Measurements from ENCODE around the gene GLG1.
"Not testable (repeated sequence)": the region's sequence is repeated elsewhere in the genome, so short reads cannot be mapped to it uniquely, and the experiment has no call there.

GLG1 gene

DNA sequence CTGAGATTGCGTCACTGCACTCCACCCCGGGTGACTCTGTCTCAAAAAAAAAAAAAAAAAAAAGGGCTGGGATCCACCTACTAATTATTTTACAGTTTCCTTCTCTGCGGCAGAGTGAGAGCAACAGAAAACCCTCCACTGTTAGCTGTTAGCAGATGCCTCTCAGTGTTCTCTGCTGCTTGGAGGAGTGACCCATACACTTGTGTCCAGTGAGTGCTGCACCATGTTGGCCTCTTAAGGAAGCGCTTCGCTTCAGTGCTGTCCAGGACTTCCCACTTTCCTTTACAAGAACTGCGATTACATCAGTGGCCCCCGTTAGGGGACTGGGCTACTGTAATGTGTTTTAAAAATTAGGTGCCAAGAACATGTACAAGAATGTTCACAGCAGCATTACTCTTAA, 167.2 kb downstream of the GLG1 start:
- Mint-ChIP-seq H3K4me1 (no peaks in the 10 kb centered on the region), H3K9me3 (peaks cover 27% of the 10 kb centered on the region)

DNA sequence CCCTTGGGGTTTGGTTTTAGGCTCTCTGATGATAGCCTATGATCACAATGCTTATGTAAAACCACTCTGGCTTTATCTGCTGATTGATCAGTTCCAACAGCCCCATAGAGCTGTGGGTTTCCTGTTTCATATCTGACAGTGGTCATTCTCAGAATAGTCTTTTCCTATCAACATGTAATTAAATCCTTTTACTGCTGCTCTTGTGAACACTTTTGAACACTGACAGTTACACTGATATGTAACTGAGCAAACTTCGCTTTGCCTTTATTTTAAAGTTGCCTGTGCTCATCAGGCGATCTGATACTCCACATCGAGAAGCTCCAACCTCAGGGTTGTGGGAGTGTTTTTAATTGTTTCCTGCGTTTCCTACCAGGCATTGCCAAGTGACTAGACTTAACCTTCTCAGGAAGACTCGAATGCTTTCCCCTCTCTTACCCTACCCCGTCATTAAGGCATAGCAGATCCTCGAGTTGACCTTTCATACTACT, 168.4 kb downstream of the GLG1 start:
- Mint-ChIP-seq H3K36me3 (ENCODE audit: low read depth) (peaks cover 59% of the 10 kb centered on the region), H3K4me1 (no peaks in the 10 kb centered on the region), H3K9me3 (peaks cover 31% of the 10 kb centered on the region), H3K27me3 (ENCODE audit: low read depth, poor library complexity) (peaks cover 2% of the 10 kb centered on the region), H3K4me3 (no peak overlapping the region), H3K27ac (peak overlapping the region; percentile 94)
- DNase-seq: no peak
- TF ChIP-seq, protein P1, sequence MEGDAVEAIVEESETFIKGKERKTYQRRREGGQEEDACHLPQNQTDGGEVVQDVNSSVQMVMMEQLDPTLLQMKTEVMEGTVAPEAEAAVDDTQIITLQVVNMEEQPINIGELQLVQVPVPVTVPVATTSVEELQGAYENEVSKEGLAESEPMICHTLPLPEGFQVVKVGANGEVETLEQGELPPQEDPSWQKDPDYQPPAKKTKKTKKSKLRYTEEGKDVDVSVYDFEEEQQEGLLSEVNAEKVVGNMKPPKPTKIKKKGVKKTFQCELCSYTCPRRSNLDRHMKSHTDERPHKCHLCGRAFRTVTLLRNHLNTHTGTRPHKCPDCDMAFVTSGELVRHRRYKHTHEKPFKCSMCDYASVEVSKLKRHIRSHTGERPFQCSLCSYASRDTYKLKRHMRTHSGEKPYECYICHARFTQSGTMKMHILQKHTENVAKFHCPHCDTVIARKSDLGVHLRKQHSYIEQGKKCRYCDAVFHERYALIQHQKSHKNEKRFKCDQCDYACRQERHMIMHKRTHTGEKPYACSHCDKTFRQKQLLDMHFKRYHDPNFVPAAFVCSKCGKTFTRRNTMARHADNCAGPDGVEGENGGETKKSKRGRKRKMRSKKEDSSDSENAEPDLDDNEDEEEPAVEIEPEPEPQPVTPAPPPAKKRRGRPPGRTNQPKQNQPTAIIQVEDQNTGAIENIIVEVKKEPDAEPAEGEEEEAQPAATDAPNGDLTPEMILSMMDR (IDR thresholded peaks at IDR 0.05): no peak

More for the DNA sequence above, 167.2 kb downstream of the GLG1 start:
- Mint-ChIP-seq H3K27ac (no peak overlapping the region), H3K36me3 (ENCODE audit: low read depth) (peaks cover 59% of the 10 kb centered on the region), H3K27me3 (ENCODE audit: low read depth, poor library complexity) (peaks cover 2% of the 10 kb centered on the region), H3K4me3 (no peak overlapping the region)
- TF ChIP-seq, protein P1 (IDR thresholded peaks at IDR 0.05): no peak
- no peak for DNase-seq

DNA sequence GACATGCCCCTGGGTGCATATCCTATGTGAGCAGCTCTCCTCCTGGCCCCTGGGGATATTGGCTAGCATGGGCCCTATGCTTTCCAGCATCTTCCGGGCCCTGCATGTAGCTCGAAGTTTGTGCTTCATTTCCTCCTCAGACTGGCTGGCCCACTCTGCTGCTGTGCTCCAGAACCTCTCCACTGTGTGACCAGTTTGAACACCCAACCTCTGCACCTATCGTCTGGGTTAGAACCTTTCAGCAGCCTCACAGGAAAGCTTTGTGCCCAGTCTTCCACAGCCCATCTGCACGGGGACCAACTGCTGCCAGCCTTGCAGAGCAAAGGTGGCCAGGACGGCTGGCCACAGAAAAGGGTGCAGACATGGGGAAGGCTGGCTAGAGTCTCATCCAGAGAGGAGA, 175.4 kb downstream of the GLG1 start:
- H3K4me1 Mint-ChIP-seq: peaks cover 16% of the 10 kb centered on the region
- peaks cover 21% of the 10 kb centered on the region for H3K9me3 Mint-ChIP-seq
- DNase-seq: no peak
- no peaks in the 10 kb centered on the region for H3K27me3 Mint-ChIP-seq (ENCODE audit: low read depth, poor library complexity)
- H3K4me3 Mint-ChIP-seq: no peak overlapping the region
- TF ChIP-seq, protein P1 (IDR thresholded peaks at IDR 0.05): no peak
- peaks cover 12% of the 10 kb centered on the region for H3K36me3 Mint-ChIP-seq (ENCODE audit: low read depth)
- no peak overlapping the region for H3K27ac Mint-ChIP-seq

DNA sequence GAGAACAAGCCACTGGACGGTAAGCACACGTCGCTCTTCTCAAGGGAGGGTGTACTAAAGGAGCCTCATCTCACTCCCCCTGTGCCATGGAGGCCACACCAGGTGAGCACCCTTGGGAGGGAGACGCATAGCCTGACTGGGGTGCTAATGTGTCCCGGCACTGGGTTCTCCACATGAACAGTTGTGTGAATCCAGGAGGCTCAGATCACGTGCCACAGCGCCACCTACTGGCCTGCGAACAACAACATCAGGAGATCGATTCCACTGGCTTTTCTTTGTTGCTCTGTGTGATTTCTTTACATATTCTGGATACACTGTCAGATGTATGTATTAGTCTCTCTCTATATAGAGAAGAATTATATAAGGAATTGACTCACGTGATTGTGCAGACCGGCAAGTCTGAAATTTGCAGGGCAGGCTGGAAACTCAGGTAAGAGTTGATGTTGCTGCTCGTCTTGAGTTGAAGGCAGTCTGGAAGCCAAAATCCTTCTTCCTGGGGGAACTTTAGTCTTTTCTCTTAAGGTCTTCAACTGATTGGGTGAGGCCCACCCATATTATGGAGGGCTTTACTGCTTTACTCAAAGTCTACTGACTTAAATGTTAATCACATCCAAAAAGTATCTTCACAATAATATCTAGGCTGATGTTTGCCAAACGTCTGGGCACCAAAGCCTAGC, 176.7 kb downstream of the GLG1 start:
- peaks cover 17% of the 10 kb centered on the region for H3K4me1 Mint-ChIP-seq
- H3K9me3 Mint-ChIP-seq; H3K4me3 Mint-ChIP-seq; H3K27me3 Mint-ChIP-seq (ENCODE audit: low read depth, poor library complexity); H3K36me3 Mint-ChIP-seq (ENCODE audit: low read depth); H3K27ac Mint-ChIP-seq: not testable (repeated sequence)
- TF ChIP-seq, protein P1 (IDR thresholded peaks at IDR 0.05): peak; percentile 82
- peak; percentile 52 for DNase-seq

DNA sequence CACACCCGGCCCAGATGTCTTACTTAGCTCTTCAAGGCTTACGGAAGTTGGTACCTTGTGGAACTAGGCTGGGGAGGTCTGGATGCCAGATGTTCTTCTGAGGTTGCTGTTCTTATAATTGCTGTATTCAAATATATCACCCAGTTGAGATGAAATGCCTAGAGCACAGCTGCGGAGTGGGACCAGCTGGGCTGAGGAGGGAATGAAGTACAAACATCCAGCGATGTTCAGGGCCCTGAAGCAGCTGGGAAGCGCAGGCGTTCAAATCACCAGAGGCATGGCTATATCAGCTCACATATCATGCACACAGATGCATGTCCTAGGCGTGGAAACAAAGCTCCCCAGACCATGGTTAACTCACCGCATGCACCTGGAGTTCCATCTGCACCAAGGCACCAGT, 178.4 kb downstream of the GLG1 start:
- DNase-seq; H3K27me3 Mint-ChIP-seq (ENCODE audit: low read depth, poor library complexity); H3K4me3 Mint-ChIP-seq; H3K27ac Mint-ChIP-seq; H3K9me3 Mint-ChIP-seq; H3K36me3 Mint-ChIP-seq (ENCODE audit: low read depth): not testable (repeated sequence)
- H3K4me1 Mint-ChIP-seq: peaks cover 27% of the 10 kb centered on the region

DNA sequence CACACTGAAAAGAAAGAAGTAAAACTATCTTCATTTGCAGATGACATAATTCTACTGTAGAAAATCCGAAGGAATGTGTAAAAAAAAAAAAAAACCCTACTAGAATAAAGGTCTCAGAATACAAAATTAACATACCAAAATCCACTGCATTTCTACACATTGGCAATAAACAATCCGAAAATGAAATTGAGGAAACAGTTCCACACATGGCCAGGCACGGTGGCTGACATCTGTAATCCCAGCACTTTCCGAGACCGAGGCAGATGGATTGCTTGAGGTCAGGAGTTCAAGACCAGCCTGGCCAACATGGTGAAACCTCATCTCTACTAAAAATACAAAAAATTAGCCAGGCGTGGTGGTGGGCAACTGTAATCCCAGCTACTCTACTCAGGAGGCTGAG, 181.2 kb downstream of the GLG1 start:
- peaks cover 16% of the 10 kb centered on the region for H3K4me1 Mint-ChIP-seq
- H3K27ac Mint-ChIP-seq; H3K9me3 Mint-ChIP-seq; H3K36me3 Mint-ChIP-seq (ENCODE audit: low read depth); DNase-seq; H3K27me3 Mint-ChIP-seq (ENCODE audit: low read depth, poor library complexity); H3K4me3 Mint-ChIP-seq: not testable (repeated sequence)

DNA sequence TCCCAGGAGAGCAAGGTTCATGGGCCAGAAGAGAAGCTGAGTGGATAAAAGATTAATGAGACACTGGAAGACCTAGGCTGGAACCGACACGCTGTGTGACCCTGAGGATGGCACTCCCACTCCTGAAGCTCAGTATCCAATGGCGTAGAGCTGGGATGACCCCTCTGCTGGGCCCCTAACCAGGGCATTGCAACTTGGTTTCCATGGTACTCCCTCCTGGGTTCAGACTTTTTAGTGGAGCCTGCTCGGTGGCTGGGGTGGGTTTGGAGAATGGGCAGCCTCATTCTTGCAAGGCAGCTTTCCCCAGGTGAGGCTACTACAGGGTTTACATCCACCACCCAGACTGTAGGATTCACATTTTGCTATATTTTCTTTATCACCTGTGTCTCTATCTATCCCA, 183.2 kb downstream of the GLG1 start:
- H3K27me3 Mint-ChIP-seq (ENCODE audit: low read depth, poor library complexity); H3K4me3 Mint-ChIP-seq; H3K9me3 Mint-ChIP-seq; H3K36me3 Mint-ChIP-seq (ENCODE audit: low read depth): not testable (repeated sequence)
- DNase-seq: peak; percentile 21
- H3K27ac Mint-ChIP-seq: peak overlapping the region; percentile 56
- peaks cover 11% of the 10 kb centered on the region for H3K4me1 Mint-ChIP-seq

DNA sequence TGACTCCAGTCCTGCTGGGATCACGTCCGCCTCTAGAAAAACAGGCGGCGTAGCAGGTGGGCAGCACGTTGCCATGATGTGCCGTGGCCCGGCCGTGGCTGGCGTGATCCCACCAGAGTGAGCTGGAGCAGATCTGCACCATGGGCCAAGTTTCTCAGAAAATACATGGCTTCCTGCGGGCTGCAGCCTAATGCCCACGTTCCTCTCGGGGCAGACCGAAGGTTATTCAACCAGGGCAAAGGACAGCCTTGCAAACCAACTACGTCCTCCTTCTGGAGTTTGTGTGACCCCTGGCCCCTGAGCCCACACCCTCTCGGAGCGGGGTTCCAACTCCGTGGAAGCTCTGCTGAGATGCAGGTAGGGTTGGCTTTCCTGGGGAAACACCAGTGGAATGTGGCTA, 184.8 kb downstream of the GLG1 start:
- H3K4me3 Mint-ChIP-seq; H3K27ac Mint-ChIP-seq; H3K36me3 Mint-ChIP-seq (ENCODE audit: low read depth); H3K27me3 Mint-ChIP-seq (ENCODE audit: low read depth, poor library complexity); H3K9me3 Mint-ChIP-seq; DNase-seq: not testable (repeated sequence)
- H3K4me1 Mint-ChIP-seq: peaks cover 11% of the 10 kb centered on the region

DNA sequence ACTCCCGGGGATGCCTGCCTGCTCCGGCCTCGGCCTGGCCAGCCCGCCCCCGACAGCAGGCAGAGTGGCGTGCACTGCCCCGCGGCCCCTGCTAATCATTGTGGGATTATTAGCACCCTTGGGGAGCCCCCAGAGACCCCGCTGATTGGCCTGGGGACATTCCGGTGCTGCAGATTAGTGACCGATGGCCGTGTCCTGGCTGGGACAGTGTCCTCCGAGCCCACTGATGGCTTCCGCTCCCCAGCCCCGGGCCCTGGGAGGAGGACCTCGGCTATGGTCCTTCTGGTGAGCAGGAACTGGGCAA, 185.5 kb downstream of the GLG1 start:
- not testable (repeated sequence) for H3K36me3 Mint-ChIP-seq (ENCODE audit: low read depth); H3K27me3 Mint-ChIP-seq (ENCODE audit: low read depth, poor library complexity); DNase-seq; H3K9me3 Mint-ChIP-seq; H3K4me3 Mint-ChIP-seq; H3K27ac Mint-ChIP-seq
- peaks cover 11% of the 10 kb centered on the region for H3K4me1 Mint-ChIP-seq

DNA sequence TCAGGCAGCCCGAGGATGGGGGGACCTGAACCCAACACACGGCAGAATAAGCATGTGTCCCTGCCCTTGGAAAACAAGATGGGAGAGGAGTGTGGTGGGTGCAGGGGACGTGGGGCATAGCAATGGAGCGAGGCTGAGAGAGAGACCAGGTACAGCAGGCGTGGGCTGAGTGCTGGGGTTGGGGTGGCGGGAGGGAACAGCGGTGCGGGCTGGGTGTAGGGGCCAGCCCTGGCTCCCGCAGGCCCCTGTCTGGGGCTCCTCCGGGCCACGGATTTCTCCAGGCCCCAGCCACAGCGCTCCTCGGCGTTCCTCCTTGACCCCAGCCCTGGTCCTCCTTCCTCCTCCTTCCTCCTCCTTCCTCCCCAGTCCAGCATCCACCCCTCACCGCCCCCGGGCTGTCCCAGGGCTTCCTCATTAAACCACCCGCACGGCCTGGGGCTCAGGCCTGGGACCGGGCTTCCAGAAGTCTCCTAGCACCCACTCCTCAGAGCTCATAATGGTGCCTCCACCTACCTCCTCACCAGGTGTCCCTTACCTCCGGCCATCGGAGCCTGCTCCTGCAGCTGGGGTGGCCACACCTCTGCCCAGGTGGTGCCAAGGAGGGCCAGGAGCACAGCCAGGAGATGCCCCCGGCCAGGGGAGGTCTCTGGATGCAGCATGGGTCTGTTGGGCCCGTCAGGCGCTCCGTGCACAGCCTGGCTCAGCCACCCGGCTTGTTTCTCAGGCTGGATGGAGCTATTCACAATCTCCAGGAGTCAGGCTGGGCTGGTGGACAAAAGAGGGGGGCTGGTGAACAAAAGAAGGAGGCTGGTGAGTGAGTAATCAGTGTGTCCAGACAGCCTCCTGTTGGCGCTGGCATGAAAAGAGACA, 186.1 kb downstream of the GLG1 start, which contains the start of gene CLEC18B:
TSS of gene CLEC18B (minus strand) at position 867 of the 870 bp plus-strand sequence. CDS start at position 659, 208 bp downstream.
- H3K36me3 Mint-ChIP-seq (ENCODE audit: low read depth); DNase-seq; H3K9me3 Mint-ChIP-seq; H3K27me3 Mint-ChIP-seq (ENCODE audit: low read depth, poor library complexity); H3K4me3 Mint-ChIP-seq: not testable (repeated sequence)
- Mint-ChIP-seq H3K27ac (peak within 1 kb of the TSS; percentile 51), H3K4me1 (peaks cover 11% of the 10 kb centered on the region)
